ENCODE data around the gene WDR31.
A peak's percentile ranks its signal among the peaks of the same experiment; 100 is the strongest.
"Not testable (repeated sequence)": the region's sequence is repeated elsewhere in the genome, so short reads cannot be mapped to it uniquely, and the experiment has no call there.

Gene WDR31

GRCh38 chr9:113298311-113298710, 41.8 kb downstream of the WDR31 start:
- DNase-seq (ENCODE audit: low read depth) = no peak

GRCh38 chr9:113296796-113297558, 43.1 kb downstream of the WDR31 start:
- DNase-seq (ENCODE audit: low read depth) = no peak

GRCh38 chr9:113296247-113296646, 43.8 kb downstream of the WDR31 start:
- DNase-seq (ENCODE audit: low read depth) = not testable (repeated sequence)

- no peak for DNase-seq (ENCODE audit: low read depth)
These were observed 46.7 kb downstream of the WDR31 start for GRCh38 chr9:113293285-113293878.

- no peak for DNase-seq (ENCODE audit: low read depth)
These were observed 49.9 kb downstream of the WDR31 start for GRCh38 chr9:113290052-113290607.

GRCh38 chr9:113289091-113289490, 51.0 kb downstream of the WDR31 start:
- DNase-seq (ENCODE audit: low read depth) = no peak

GRCh38 chr9:113281356-113281755, 58.7 kb downstream of the WDR31 start:
- no peak for DNase-seq (ENCODE audit: low read depth)

GRCh38 chr9:113278840-113279239, 61.2 kb downstream of the WDR31 start:
- no peak for DNase-seq (ENCODE audit: low read depth)

- DNase-seq (ENCODE audit: low read depth) = peak; percentile 96
These were observed 64.6 kb downstream of the WDR31 start, which contains the start of the genes CDC26 and PRPF4 for GRCh38 chr9:113275157-113276131. Gene CDC26, minus strand, starts transcription at chr9:113275572. Its CDS starts 3,065 bp downstream, at chr9:113272507. Gene PRPF4, plus strand, starts transcription at chr9:113275658. Its CDS starts 86 bp downstream, at chr9:113275744.

- no peak for DNase-seq (ENCODE audit: low read depth)
These were observed 65.5 kb downstream of the WDR31 start for GRCh38 chr9:113274474-113275156.

GRCh38 chr9:113269871-113270270, 70.2 kb downstream of the WDR31 start:
- DNase-seq (ENCODE audit: low read depth) = no peak

GRCh38 chr9:113269355-113269754, 70.7 kb downstream of the WDR31 start:
- no peak for DNase-seq (ENCODE audit: low read depth)

GRCh38 chr9:113267911-113268566, 72.0 kb downstream of the WDR31 start:
- no peak for DNase-seq (ENCODE audit: low read depth)

GRCh38 chr9:113266174-113266573, 73.9 kb downstream of the WDR31 start:
- no peak for DNase-seq (ENCODE audit: low read depth)

All from non-pigmented ciliary epithelial cell (primary cell).